MG63 (cell line): ENCODE measurements around the gene LGR4. TPM values are rescaled to one million over a fixed set of nuclear protein-coding genes. Genes with fewer than 3 reads are reported as not detected.
"Not testable (repeated sequence)": the region's sequence is repeated elsewhere in the genome, so short reads cannot be mapped to it uniquely, and the experiment has no call there.

Experiments
- DNase-seq: peaks from one replicate; pipeline ENCODE4 v3.0.0-alpha.2; 2020
- H3K27me3 ChIP-seq: fragments of 250-450 bp; sonication (Bioruptor Pico); 2 replicates; pipeline ENCODE4 v1.5.1; 2020; ENCODE audit warnings: mild to moderate bottlenecking, moderate library complexity
- H3K36me3 ChIP-seq: fragments of 250-450 bp; sonication (Bioruptor Pico); 2 replicates; pipeline ENCODE4 v1.5.1; 2020; ENCODE audit warnings: mild to moderate bottlenecking, moderate library complexity
- H3K4me3 ChIP-seq: fragments of 250-450 bp; sonication (Bioruptor Pico); 2 replicates; pipeline ENCODE4 v1.5.1; 2020; ENCODE audit warnings: mild to moderate bottlenecking, moderate library complexity
- H3K9me3 ChIP-seq: fragments of 250-450 bp; sonication (Bioruptor Pico); 2 replicates; pipeline ENCODE4 v1.5.1; 2020; ENCODE audit warnings: mild to moderate bottlenecking, moderate library complexity
- total RNA-seq: library from RNA; depleted of rRNA; stranded (reverse); fragments of >200 nt; shearing (Covaris generic); gene quantifications from 2 replicates; pipeline ENCODE4 v1.2.3, GENCODE V29; 2014; ENCODE audit warnings: low replicate concordance

Gene LGR4
- total RNA-seq, 1 experiment from 2014 or later, result 7.7 TPM

DNA sequence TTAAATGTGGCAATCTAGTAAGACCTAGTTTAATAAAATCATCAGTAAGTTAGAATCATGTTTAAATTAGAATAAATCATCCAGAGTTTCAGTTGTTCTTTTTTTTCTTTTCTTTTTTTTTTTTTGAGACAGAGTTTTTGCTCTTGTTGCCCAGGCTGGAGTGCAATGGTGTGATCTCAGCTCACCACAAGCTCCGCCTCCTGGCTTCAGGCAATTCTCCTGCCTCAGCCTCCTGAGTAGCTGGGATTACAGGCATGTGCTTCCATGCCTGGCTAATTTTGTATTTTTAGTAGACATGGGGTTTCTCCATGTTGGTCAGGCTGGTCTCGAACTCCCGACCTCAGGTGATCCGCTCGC, 24.4 kb downstream of the LGR4 start:
- H3K4me3 ChIP-seq, H3K9me3 ChIP-seq, H3K27me3 ChIP-seq, H3K36me3 ChIP-seq: not testable (repeated sequence)
- peak; percentile 38 for DNase-seq

DNA sequence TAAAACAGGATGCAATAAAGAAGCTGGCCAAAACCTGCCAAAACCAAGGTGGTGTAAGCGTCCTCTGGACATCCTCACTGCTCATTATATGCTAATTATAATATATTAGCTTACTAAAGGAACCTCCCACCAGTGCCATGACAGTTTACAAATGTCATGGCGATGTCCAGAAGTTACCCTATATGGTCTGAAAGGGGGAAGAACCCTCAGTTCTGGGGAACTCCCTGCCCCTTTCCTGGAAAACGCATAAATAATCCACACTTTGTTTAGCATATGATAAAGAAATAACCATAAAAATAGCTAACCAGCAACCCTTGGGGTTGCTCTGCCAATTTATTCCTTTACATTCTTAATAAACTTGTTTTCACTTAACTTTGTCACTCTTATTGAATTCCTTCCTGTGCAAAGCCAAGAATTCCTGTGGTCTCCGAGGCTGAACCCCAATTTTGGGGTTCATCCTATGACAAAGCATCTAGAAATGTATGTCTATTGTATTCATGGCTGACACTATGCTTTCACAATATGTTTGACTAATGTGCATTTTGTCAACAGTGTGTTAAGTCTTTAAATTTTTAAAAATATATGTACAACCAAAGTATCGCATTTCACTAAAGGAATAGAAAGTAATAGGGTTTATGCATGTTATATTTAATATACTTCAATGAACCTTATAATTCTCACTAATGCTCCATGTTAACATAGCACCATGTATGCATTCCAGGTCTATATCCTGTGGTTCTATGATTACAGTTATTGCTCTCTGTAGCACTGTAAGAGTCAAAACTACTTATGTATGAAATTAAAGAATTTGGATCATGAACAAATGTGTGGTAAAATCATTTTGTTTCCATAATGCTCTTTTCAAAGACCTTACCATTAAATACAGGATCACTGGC, 25.1 kb downstream of the LGR4 start:
- no peaks in the 10 kb centered on the region for H3K36me3 ChIP-seq
- H3K27me3 ChIP-seq, result no peaks in the 10 kb centered on the region
- no peaks in the 10 kb centered on the region for H3K9me3 ChIP-seq
- no peak for DNase-seq
- no peak overlapping the region for H3K4me3 ChIP-seq

DNA sequence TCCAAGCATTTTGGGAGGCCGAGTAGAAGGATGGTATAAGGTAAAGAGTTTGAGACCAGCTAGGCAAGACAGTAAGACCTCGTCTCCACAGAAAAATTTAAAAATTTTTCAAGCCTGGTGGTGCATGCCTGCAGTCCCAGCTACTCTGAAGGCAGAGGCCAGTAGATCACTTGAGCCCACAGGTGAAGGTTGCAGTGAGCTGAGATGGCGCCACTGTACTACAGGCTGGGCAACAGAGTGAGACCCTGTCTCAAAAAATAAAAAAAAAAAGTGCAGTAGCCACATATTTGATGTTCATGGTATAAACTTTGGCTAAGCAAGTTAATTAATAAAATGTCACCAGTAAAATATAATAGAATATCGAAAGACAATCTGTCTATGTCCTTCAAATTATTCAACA, 27.0 kb downstream of the LGR4 start:
- H3K36me3 ChIP-seq, result no peaks in the 10 kb centered on the region
- no peak for DNase-seq
- H3K4me3 ChIP-seq, result no peak overlapping the region
- H3K9me3 ChIP-seq, result no peaks in the 10 kb centered on the region
- H3K27me3 ChIP-seq, result no peaks in the 10 kb centered on the region

GRCh38 chr11:27444801-27445215, 27.8 kb downstream of the LGR4 start:
- H3K27me3 ChIP-seq, result no peaks in the 10 kb centered on the region
- DNase-seq, result no peak
- H3K36me3 ChIP-seq, result no peaks in the 10 kb centered on the region
- H3K4me3 ChIP-seq, result no peak overlapping the region
- H3K9me3 ChIP-seq, result no peaks in the 10 kb centered on the region

DNA sequence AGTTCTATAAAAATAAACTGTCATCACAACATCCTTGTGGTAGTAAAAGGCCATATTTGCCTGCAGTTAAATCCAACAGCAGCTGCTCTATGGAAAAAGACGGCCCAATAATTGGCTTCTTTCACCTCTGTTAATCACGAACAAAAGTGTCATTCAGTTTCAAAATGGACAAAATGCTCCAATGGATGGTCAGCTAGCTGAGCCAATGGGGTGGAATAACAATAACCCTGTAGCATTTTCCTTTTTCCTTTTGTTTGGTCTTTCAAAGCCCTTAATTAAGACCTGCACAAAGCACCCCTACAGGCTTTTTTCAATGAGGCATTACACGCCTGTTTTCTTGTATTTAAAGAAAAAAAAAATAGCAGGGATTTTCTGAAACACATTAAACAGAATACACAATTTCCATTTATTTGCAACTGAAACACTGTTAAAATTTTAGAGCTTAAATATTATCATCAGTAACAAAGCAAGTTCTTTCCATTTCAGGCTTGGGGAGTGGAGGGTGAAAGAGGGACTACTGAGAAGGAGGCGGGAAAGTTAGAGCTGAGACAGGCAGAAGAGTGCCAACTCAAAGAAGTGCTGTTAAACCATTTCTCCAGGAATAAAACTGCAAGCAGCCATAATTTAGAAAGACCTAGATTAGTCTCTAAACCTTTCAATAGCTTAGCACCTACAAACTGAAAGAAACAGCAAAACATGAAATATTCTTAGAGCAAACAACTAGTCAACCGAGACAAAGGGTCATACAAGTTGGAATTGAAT, 28.7 kb downstream of the LGR4 start:
- no peaks in the 10 kb centered on the region for H3K27me3 ChIP-seq
- DNase-seq, result no peak
- H3K4me3 ChIP-seq, result no peak overlapping the region
- H3K9me3 ChIP-seq, result no peaks in the 10 kb centered on the region
- no peaks in the 10 kb centered on the region for H3K36me3 ChIP-seq

DNA sequence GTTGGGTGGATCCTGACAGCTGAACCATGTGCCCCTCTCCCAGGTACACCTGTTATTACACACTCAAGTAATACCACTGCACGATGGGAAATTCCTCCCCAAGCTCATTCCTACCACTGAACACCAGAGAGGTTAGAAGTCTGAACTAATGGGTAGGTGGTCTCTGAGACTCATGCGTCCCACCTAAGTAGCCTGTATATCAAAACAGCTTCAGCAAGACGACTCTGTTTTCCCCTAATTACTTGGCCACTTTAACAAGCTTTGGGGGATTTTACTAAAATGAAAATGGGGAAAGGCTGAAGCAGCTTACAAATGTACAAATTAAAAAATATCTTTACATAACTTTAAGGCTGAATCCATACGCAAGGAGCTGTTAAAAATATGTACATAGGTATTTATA, 29.4 kb downstream of the LGR4 start:
- Histone ChIP-seq H3K4me3 (no peak overlapping the region), H3K27me3 (no peaks in the 10 kb centered on the region), H3K9me3 (no peaks in the 10 kb centered on the region), H3K36me3 (no peaks in the 10 kb centered on the region)
- no peak for DNase-seq

DNA sequence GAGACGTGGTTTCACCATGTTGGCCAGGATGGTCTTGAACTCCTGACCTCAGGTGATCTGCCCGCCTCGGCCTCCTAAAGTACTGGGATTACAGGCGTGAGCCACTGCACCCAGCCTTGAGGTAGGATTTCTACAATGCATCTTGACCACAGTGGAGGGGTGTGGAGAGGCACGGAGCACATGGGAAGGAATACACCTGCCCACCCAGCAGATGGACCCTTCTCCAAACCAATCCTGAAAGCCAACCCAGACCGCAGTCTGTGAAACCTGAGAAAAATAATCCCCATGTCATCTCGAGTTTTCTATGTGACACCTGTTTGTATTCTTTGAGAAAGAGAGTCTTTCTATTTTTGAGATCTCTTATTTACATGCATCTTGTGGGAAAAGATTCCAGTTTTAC, 32.5 kb downstream of the LGR4 start:
- Histone ChIP-seq H3K4me3 (no peak overlapping the region), H3K36me3 (no peaks in the 10 kb centered on the region), H3K27me3 (no peaks in the 10 kb centered on the region), H3K9me3 (no peaks in the 10 kb centered on the region)
- no peak for DNase-seq

DNA sequence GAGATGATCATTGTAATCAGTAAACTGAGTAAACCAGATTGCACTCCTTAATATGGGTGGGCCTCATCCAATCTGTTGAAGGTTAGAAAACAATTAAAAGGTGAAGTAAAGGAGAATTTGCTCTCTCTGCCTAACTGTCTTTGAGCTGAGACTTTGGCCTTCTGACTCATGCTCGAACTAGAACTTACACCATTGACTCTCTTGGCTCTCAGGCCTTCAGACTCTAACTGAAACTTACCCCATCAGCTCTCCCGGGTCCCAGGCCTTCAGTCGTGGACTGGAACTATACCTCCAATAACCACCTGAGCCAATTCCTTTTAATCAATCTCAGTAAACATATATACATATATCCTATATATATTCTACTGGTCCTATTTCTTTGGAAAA, 34.0 kb downstream of the LGR4 start:
- Histone ChIP-seq H3K4me3 (no peak overlapping the region), H3K36me3 (no peaks in the 10 kb centered on the region), H3K27me3 (no peaks in the 10 kb centered on the region), H3K9me3 (no peaks in the 10 kb centered on the region)
- no peak for DNase-seq

DNA sequence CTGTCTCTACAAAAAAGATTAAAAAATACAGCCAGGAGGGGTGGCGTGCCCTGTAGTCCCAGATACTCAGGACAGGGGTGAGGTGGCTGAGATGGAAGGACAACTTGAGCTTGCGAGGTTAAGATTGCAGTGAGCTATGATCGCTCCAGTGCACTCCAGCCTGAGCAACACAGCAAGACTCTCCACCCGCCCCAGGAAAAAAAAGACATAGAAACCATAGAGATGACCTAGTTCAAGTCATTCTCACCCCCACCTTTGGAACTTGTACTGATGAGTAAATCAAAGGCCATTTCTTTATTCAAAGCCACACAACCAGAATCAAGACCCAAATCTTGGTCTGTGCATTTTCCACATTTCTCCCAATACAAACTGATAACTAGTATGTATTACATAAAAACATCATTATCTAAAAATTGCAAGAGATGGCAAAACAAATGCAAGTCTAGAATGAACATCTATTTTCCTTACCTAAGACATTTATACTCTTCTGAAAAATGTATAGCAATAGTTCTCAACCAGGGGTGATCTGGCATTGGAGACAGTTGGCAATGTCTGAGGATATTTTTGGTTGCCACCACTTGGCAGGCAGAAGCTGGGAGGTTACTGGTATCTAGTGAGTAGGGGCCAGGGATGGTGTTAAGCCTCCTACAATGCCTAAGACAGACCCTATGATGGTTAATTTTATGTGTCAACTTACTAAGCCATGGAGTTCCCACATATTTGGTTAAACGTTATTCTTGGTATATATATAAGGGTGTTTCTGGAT, 34.6 kb downstream of the LGR4 start:
- Histone ChIP-seq H3K4me3 (no peak overlapping the region), H3K9me3 (no peaks in the 10 kb centered on the region), H3K36me3 (no peaks in the 10 kb centered on the region), H3K27me3 (no peaks in the 10 kb centered on the region)
- DNase-seq, result no peak

DNA sequence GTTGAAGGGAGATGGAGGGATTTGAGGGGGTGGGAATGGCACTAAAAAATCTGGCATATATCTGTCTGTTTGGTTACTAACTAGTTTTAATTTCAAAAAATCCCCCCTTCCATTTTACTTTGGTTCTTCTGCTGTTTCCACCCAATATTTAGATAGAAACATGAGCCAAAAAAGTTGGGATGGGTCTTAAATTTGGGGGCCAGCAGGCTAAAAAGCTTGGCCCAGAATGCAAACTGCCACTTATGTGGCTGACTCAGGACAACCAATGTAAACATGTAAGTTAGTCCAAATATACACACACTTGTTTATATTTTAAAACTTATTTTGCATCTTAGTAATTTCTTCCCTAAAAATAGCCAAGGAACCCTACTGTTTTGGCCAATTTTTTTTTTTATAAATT, 35.7 kb downstream of the LGR4 start:
- Histone ChIP-seq H3K36me3 (no peaks in the 10 kb centered on the region), H3K4me3 (no peak overlapping the region), H3K27me3 (no peaks in the 10 kb centered on the region), H3K9me3 (no peaks in the 10 kb centered on the region)
- DNase-seq, result peak; percentile 8

- Histone ChIP-seq H3K36me3 (no peaks in the 10 kb centered on the region), H3K9me3 (no peaks in the 10 kb centered on the region)
Measured at GRCh38 chr11:27433742-27434141, 38.8 kb downstream of the LGR4 start.

GRCh38 chr11:27431808-27432207, 40.8 kb downstream of the LGR4 start:
- DNase-seq, result no peak
- Histone ChIP-seq H3K36me3 (no peaks in the 10 kb centered on the region), H3K4me3 (no peak overlapping the region), H3K9me3 (no peaks in the 10 kb centered on the region), H3K27me3 (no peaks in the 10 kb centered on the region)

More at GRCh38 chr11:27433742-27434141, 38.8 kb downstream of the LGR4 start:
- H3K27me3 ChIP-seq, result no peaks in the 10 kb centered on the region
- H3K4me3 ChIP-seq, result no peak overlapping the region
- no peak for DNase-seq

- Histone ChIP-seq H3K9me3 (no peaks in the 10 kb centered on the region), H3K4me3 (no peak overlapping the region), H3K36me3 (no peaks in the 10 kb centered on the region), H3K27me3 (no peaks in the 10 kb centered on the region)
- no peak for DNase-seq
Measured at GRCh38 chr11:27429761-27430393, 42.7 kb downstream of the LGR4 start.

- DNase-seq, result no peak
- Histone ChIP-seq H3K4me3 (no peak overlapping the region), H3K27me3 (no peaks in the 10 kb centered on the region), H3K9me3 (no peaks in the 10 kb centered on the region), H3K36me3 (no peaks in the 10 kb centered on the region)
Measured at GRCh38 chr11:27427183-27427980, 45.2 kb downstream of the LGR4 start.

DNA sequence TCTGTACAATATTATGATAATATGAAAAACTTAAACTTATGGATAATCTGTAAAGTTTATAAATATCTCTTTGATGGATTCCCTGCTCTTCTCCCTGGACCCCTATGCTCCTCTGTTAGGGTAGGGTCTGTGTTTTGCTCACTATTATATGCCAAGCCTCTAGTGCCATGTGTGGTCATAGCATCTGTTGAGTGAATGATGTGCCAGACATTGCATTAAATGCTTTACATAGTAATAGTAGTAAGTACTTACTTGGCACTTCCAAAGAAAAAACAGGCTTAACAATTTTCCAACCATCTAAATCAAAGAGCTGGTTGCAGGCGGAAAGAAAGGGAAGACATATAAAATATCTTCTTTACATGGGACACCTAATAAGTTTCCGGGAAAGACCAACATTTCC, 46.8 kb downstream of the LGR4 start:
- Histone ChIP-seq H3K36me3 (no peaks in the 10 kb centered on the region), H3K9me3 (no peaks in the 10 kb centered on the region), H3K27me3 (no peaks in the 10 kb centered on the region), H3K4me3 (no peak overlapping the region)
- no peak for DNase-seq

DNA sequence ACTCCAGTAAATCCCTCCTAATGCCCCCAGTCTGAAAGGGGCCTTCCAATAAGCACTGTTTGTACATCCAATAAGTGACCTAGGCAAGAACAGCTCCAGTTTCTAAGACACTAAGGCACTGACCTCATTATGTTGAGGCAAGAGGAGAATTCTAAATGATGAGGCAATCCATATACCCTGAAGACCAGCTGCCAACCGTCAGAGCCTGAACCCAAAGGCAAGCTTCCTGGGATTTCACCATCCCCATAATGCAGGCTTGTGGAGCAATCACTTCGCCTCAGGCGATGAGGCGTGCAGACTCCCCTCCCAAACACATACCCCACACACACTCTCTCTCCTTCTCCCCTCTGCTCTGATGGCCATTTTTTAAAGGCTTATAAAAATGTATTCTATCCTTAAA, 49.5 kb downstream of the LGR4 start:
- DNase-seq, result no peak
- H3K36me3 ChIP-seq, result no peaks in the 10 kb centered on the region
- no peaks in the 10 kb centered on the region for H3K9me3 ChIP-seq

More for the DNA sequence above, 49.5 kb downstream of the LGR4 start:
- Histone ChIP-seq H3K4me3 (no peak overlapping the region), H3K27me3 (no peaks in the 10 kb centered on the region)
